HEK293 (cell line): Measurements from ENCODE around the gene SGPL1.

Source experiments
- CTCF ChIA-PET: fragments of 350-600 bp; formaldehyde crosslinking; extraction: SDS; loops from one replicate; lab custom pipeline; 2021; ENCODE audit warnings: antibody characterized with exemption; lab: Yijun Ruan, JAX
- POLR2A ChIA-PET: fragments of 300-600 bp; formaldehyde crosslinking; extraction: SDS; loops from one replicate; lab custom pipeline; 2020; ENCODE audit warnings: antibody characterized with exemption, inconsistent platforms; lab: Yijun Ruan, JAX
- H3K27ac ChIP-seq: fragments of 200-500 bp; sonication (Bioruptor generic); 2 replicates; pipeline ENCODE4 v1.5.1; 2014; ENCODE audit warnings: low read depth, low read length, control low read depth, inconsistent platforms; ENCODE audit errors: extremely low read depth
- H3K36me3 ChIP-seq, 2 experiments: fragments of 200-500 bp in 1 of 2; sonication (Bioruptor generic) in 1 of 2; 1 replicate in 1 of 2; 2 replicates in 1 of 2; pipeline ENCODE4 v1.5.1; 2014 to 2017; ENCODE audit warnings: inconsistent platforms in 2 of 2, low read length in 2 of 2; ENCODE audit not compliant: control insufficient read depth in 2 of 2, insufficient read depth in 1 of 2
- H3K4me1 ChIP-seq: fragments of 200-500 bp; sonication (Bioruptor generic); 2 replicates; pipeline ENCODE4 v1.5.1; 2014; ENCODE audit warnings: mild to moderate bottlenecking, low read length, inconsistent platforms; ENCODE audit not compliant: control insufficient read depth, insufficient read depth
- H3K4me3 ChIP-seq: 2 replicates; pipeline ENCODE4 v1.5.1; 2011; ENCODE audit warnings: low read depth, mild to moderate bottlenecking, control low read depth, low read length, moderate library complexity
- H3K9me3 ChIP-seq: fragments of 200-500 bp; sonication (Bioruptor generic); 2 replicates; pipeline ENCODE4 v1.5.1; 2014; ENCODE audit warnings: low read depth, low read length, inconsistent platforms; ENCODE audit not compliant: control insufficient read depth, insufficient read depth
- CTCF ChIP-seq: fragments of 450-650 bp; formaldehyde crosslinking; IDR thresholded peaks from 2 replicates; pipeline ENCODE4 v1.5.1; 2016; ENCODE audit warnings: missing biosample characterization, missing genetic modification characterization
- MYNN ChIP-seq: fragments of 450-650 bp; formaldehyde crosslinking; IDR thresholded peaks from 2 replicates; pipeline ENCODE4 v1.5.1; 2016; ENCODE audit warnings: missing biosample characterization, missing genetic modification characterization, borderline replicate concordance
- SP7 ChIP-seq: fragments of 450-650 bp; formaldehyde crosslinking; IDR thresholded peaks from 2 replicates; pipeline ENCODE4 v1.5.1; 2016; ENCODE audit warnings: missing biosample characterization, missing genetic modification characterization
- YY2 ChIP-seq: fragments of 450-650 bp; formaldehyde crosslinking; IDR thresholded peaks from 2 replicates; pipeline ENCODE4 v1.5.1; 2016; ENCODE audit warnings: missing biosample characterization, missing genetic modification characterization
- ZBTB17 ChIP-seq: fragments of 450-650 bp; formaldehyde crosslinking; IDR thresholded peaks from 2 replicates; pipeline ENCODE4 v1.5.1; 2016; ENCODE audit warnings: missing biosample characterization, missing genetic modification characterization
- ZBTB20 ChIP-seq: fragments of 450-650 bp; formaldehyde crosslinking; IDR thresholded peaks from 2 replicates; pipeline ENCODE4 v1.5.1; 2016; ENCODE audit warnings: missing biosample characterization, missing genetic modification characterization
- ZEB2 ChIP-seq: fragments of 450-650 bp; formaldehyde crosslinking; IDR thresholded peaks from 2 replicates; pipeline ENCODE4 v1.5.1; 2016; ENCODE audit warnings: missing biosample characterization, missing genetic modification characterization
- ZNF2 ChIP-seq: fragments of 450-650 bp; formaldehyde crosslinking; IDR thresholded peaks from 2 replicates; pipeline ENCODE4 v1.5.1; 2016; ENCODE audit warnings: missing biosample characterization, missing genetic modification characterization
- ZNF223 ChIP-seq: fragments of 450-650 bp; formaldehyde crosslinking; IDR thresholded peaks from 2 replicates; pipeline ENCODE4 v1.5.1; 2016; ENCODE audit warnings: missing biosample characterization, missing genetic modification characterization
- ZNF621 ChIP-seq: fragments of 450-650 bp; formaldehyde crosslinking; IDR thresholded peaks from 2 replicates; pipeline ENCODE4 v1.5.1; 2017; ENCODE audit warnings: missing biosample characterization, missing genetic modification characterization
- ZNF623 ChIP-seq: fragments of 450-650 bp; formaldehyde crosslinking; IDR thresholded peaks from 2 replicates; pipeline ENCODE4 v1.5.1; 2016; ENCODE audit warnings: missing biosample characterization, missing genetic modification characterization
- ZNF654 ChIP-seq: fragments of 450-650 bp; formaldehyde crosslinking; IDR thresholded peaks from 2 replicates; pipeline ENCODE4 v1.5.1; 2016; ENCODE audit warnings: low read depth, missing biosample characterization, missing genetic modification characterization
- ZNF660 ChIP-seq: fragments of 450-650 bp; IDR thresholded peaks from 2 replicates; pipeline ENCODE4 v1.5.1; 2018; ENCODE audit warnings: missing biosample characterization, mild to moderate bottlenecking, missing genetic modification characterization
- ZNF670 ChIP-seq: fragments of 450-650 bp; formaldehyde crosslinking; IDR thresholded peaks from 2 replicates; pipeline ENCODE4 v1.5.1; 2016; ENCODE audit warnings: missing biosample characterization, missing genetic modification characterization, low read depth
- ZNF692 ChIP-seq: fragments of 450-650 bp; formaldehyde crosslinking; IDR thresholded peaks from 2 replicates; pipeline ENCODE4 v1.5.1; 2016; ENCODE audit warnings: missing biosample characterization, missing genetic modification characterization
- ZSCAN30 ChIP-seq: fragments of 450-650 bp; IDR thresholded peaks from 2 replicates; pipeline ENCODE4 v1.5.1; 2018; ENCODE audit warnings: missing biosample characterization, mild to moderate bottlenecking, missing genetic modification characterization, moderate library complexity
- ZSCAN4 ChIP-seq: fragments of 450-650 bp; formaldehyde crosslinking; IDR thresholded peaks from 2 replicates; pipeline ENCODE4 v1.5.1; 2017; ENCODE audit warnings: missing biosample characterization, missing genetic modification characterization
- TF ChIP-seq, protein P1 (sequence below): fragments of 450-650 bp; formaldehyde crosslinking; IDR thresholded peaks from 2 replicates; pipeline ENCODE4 v1.5.1; 2016; ENCODE audit warnings: missing biosample characterization, missing genetic modification characterization
- TF ChIP-seq, protein P2 (sequence below): fragments of 450-650 bp; formaldehyde crosslinking; IDR thresholded peaks from 2 replicates; pipeline ENCODE4 v1.5.1; 2016; ENCODE audit warnings: missing biosample characterization, missing genetic modification characterization

Gene SGPL1

GRCh38 chr10:70879207-70879606, 63.5 kb downstream of the SGPL1 start:
- Histone ChIP-seq H3K36me3 (peaks cover 21 to 74% of the 10 kb centered on the region in 2 experiments), H3K9me3 (no peaks in the 10 kb centered on the region), H3K4me3 (no peak overlapping the region), H3K27ac (no peak overlapping the region), H3K4me1 (no peaks in the 10 kb centered on the region)
- ChIA-PET CTCF (interaction anchor here (0.5 to 2.9 kb wide), 12 partner anchors 9 to 418 kb away, joined by 3 to 20 read pairs (median 5); partner anchors contain the start of gene SGPL1), POLR2A (interaction anchor here (1.4 kb wide), 1 partner anchor 63 kb away, joined by 3 read pairs; no protein-coding TSS in a partner anchor)
- TF ChIP-seq ZSCAN4, result peak; percentile 67
- TF ChIP-seq ZNF670 (tag by site-specific recombination), result no peak

DNA sequence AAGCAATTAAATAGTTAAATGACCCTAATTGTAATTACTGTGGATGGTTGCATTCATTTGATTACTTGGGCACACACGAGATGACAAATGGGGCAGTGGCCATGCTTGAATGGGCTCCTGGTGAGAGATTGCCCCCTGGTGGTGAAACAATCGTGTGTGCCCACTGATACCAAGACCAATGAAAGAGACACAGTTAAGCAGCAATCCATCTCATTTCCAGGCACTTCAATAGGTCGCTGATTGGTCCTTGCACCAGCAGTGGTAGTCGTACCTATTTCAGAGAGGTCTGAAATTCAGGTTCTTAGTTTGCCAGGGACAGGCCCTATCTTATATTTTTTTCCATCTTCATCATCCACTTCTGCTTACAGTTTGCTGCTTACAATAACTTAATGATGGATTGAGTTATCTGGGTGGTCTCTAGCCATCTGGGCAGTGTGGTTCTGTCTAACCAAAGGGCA, 64.4 kb downstream of the SGPL1 start:
- ChIA-PET CTCF (interaction anchor here (0.5 to 2.9 kb wide), 17 partner anchors 9 to 419 kb away, joined by 3 to 11 read pairs (median 3); no protein-coding TSS in a partner anchor), POLR2A (interaction anchor here (0.5 kb wide), 1 partner anchor 417 kb away, joined by 3 read pairs; no protein-coding TSS in a partner anchor)
- H3K27ac ChIP-seq, result no peak overlapping the region
- H3K4me3 ChIP-seq, result no peak overlapping the region
- peaks cover 29 to 81% of the 10 kb centered on the region in 2 experiments for H3K36me3 ChIP-seq
- peak; percentile 58 for TF ChIP-seq ZBTB17 (tag by site-specific recombination)
- TF ChIP-seq ZNF2, result 0 out of 2 replicates have a peak, but pooled peaks have one; percentile 39
- TF ChIP-seq ZNF660, result peak; percentile 78; the same call in 1 of the 2 replicates
- TF ChIP-seq ZNF223 (tag by site-specific recombination), result no peak
- TF ChIP-seq YY2 (tag by site-specific recombination), result no peak
- TF ChIP-seq CTCF (tag by site-specific recombination), result peak; percentile 69
- TF ChIP-seq, protein P1, sequence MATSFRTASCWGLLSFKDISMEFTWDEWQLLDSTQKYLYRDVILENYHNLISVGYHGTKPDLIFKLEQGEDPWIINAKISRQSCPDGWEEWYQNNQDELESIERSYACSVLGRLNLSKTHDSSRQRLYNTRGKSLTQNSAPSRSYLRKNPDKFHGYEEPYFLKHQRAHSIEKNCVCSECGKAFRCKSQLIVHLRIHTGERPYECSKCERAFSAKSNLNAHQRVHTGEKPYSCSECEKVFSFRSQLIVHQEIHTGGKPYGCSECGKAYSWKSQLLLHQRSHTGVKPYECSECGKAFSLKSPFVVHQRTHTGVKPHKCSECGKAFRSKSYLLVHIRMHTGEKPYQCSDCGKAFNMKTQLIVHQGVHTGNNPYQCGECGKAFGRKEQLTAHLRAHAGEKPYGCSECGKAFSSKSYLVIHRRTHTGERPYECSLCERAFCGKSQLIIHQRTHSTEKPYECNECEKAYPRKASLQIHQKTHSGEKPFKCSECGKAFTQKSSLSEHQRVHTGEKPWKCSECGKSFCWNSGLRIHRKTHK, result no peak
- TF ChIP-seq ZNF623 (tag by site-specific recombination), result no peak
- peak; percentile 85 for TF ChIP-seq ZNF654 (tag by site-specific recombination)
- no peak for TF ChIP-seq MYNN (tag by site-specific recombination)
- TF ChIP-seq ZNF621 (tag by site-specific recombination), result no peak
- TF ChIP-seq ZEB2 (tag by site-specific recombination), result 0 out of 2 replicates have a peak, but pooled peaks have one; percentile 25
- TF ChIP-seq SP7, result 0 out of 2 replicates have a peak, but pooled peaks have one; percentile 25
- no peak for TF ChIP-seq ZBTB20 (tag by site-specific recombination)
- TF ChIP-seq ZNF692 (tag by site-specific recombination), result 0 out of 2 replicates have a peak, but pooled peaks have one; percentile 43
- TF ChIP-seq, protein P2, sequence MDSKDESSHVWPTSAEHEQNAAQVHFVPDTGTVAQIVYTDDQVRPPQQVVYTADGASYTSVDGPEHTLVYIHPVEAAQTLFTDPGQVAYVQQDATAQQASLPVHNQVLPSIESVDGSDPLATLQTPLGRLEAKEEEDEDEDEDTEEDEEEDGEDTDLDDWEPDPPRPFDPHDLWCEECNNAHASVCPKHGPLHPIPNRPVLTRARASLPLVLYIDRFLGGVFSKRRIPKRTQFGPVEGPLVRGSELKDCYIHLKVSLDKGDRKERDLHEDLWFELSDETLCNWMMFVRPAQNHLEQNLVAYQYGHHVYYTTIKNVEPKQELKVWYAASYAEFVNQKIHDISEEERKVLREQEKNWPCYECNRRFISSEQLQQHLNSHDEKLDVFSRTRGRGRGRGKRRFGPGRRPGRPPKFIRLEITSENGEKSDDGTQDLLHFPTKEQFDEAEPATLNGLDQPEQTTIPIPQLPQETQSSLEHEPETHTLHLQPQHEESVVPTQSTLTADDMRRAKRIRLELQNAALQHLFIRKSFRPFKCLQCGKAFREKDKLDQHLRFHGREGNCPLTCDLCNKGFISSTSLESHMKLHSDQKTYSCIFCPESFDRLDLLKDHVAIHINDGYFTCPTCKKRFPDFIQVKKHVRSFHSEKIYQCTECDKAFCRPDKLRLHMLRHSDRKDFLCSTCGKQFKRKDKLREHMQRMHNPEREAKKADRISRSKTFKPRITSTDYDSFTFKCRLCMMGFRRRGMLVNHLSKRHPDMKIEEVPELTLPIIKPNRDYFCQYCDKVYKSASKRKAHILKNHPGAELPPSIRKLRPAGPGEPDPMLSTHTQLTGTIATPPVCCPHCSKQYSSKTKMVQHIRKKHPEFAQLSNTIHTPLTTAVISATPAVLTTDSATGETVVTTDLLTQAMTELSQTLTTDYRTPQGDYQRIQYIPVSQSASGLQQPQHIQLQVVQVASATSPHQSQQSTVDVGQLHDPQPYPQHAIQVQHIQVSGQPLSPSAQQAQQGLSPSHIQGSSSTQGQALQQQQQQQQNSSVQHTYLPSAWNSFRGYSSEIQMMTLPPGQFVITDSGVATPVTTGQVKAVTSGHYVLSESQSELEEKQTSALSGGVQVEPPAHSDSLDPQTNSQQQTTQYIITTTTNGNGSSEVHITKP (tag by site-specific recombination), result peak; percentile 14; the same call in 1 of the 2 replicates
- TF ChIP-seq ZSCAN30 (tag by site-specific recombination), result 0 out of 2 replicates have a peak, but pooled peaks have one; percentile 10
- H3K4me1 ChIP-seq, result no peaks in the 10 kb centered on the region
- no peaks in the 10 kb centered on the region for H3K9me3 ChIP-seq
